Measurements from ENCODE around the gene CMKLR1. TPM values are rescaled to one million over a fixed set of nuclear protein-coding genes. Genes with fewer than 3 reads are reported as not detected.

The CMKLR1 gene
- total RNA-seq, 1 experiment from 2014 or later = 0.66 TPM

- H4K20me1 ChIP-seq (ENCODE audit: control insufficient read depth, insufficient read depth, insufficient read length) = no peaks in the 10 kb centered on the region
- H3K36me3 Mint-ChIP-seq (ENCODE audit: insufficient read depth in 1 of 3, low read depth in 3 of 3) = no peaks in the 10 kb centered on the region
Observed at GRCh38 chr12:108346727-108347710, 7.9 kb upstream of the CMKLR1 start.

More at GRCh38 chr12:108346727-108347710, 7.9 kb upstream of the CMKLR1 start:
- Histone ChIP-seq H2BK5ac (ENCODE audit: insufficient read length, low read length) (no peak overlapping the region), H3K56ac (ENCODE audit: insufficient read length, low read depth, low read length) (no peak overlapping the region), H3K14ac (ENCODE audit: insufficient read depth, low read length) (no peak overlapping the region), H3K79me2 (ENCODE audit: insufficient read depth, low read length) (no peaks in the 10 kb centered on the region), H2BK120ac (ENCODE audit: low read depth, low read length, poor library complexity, severe bottlenecking) (no peak overlapping the region), H2BK12ac (ENCODE audit: insufficient read length, low read depth, low read length) (no peak overlapping the region), H3T11ph (ENCODE audit: low read length) (no peak overlapping the region), H2AFZ (ENCODE audit: low read length) (no peak overlapping the region), H4K8ac (replicated peaks; ENCODE audit: insufficient read length, low read depth, low read length) (no peak overlapping the region), H3K79me1 (ENCODE audit: insufficient read depth, low read depth, low read length, poor library complexity, severe bottlenecking) (no peaks in the 10 kb centered on the region), H3K4me1 (ENCODE audit: insufficient read depth, low read length) (no peaks in the 10 kb centered on the region), H3K23ac (ENCODE audit: insufficient read length, low read depth, low read length) (no peak overlapping the region), H4K91ac (ENCODE audit: insufficient read length, low read depth, low read length) (no peak overlapping the region), H3K18ac (ENCODE audit: insufficient read length, low read depth, low read length) (no peak overlapping the region), H3K9me3 (ENCODE audit: control insufficient read depth, low read depth, low read length) (no peaks in the 10 kb centered on the region), H2BK20ac (ENCODE audit: low read depth, low read length, poor library complexity, severe bottlenecking) (no peak overlapping the region), H3K23me2 (ENCODE audit: insufficient read length, low read depth, low read length, poor library complexity, severe bottlenecking) (no peaks in the 10 kb centered on the region), H2BK15ac (ENCODE audit: low read depth, low read length) (no peak overlapping the region), H3K27me3 (ENCODE audit: insufficient read depth, low read length) (no peaks in the 10 kb centered on the region), H4K5ac (ENCODE audit: insufficient read length, low read depth, low read length) (no peak overlapping the region), H3K9ac (ENCODE audit: extremely low read depth, insufficient read length, low read length) (no peak overlapping the region), H3K27ac (ENCODE audit: insufficient read length, low read depth, low read length) (no peak overlapping the region), H2AK5ac (ENCODE audit: insufficient read length, low read length) (no peak overlapping the region), H3K4me2 (ENCODE audit: insufficient read depth, insufficient read length, low read length) (no peak overlapping the region), H3K4ac (ENCODE audit: low read depth, low read length) (no peak overlapping the region)
- Mint-ChIP-seq H3K27ac (no peak overlapping the region), H3K4me3 (no peak overlapping the region; a peak in 1 of 5 replicates), H3K27me3 (ENCODE audit: low read depth) (no peaks in the 10 kb centered on the region), H3K9me3 (peaks cover 2 to 3% of the 10 kb centered on the region in 2 experiments; a peak in 2 of 5 replicates), H3K4me1 (peaks cover 0 to 19% of the 10 kb centered on the region in 2 experiments)
- no CpG with 5 or more reads among the region's 6 CpGs for WGBS (ENCODE audit: extremely low coverage, insufficient read length, low lambda C conversion rate)
- no peak for DNase-seq
- no peak for TF ChIP-seq CTCF (conservative IDR thresholded peaks at IDR 0.05)

Measured in H9 (cell line).